ENCODE measurements around the gene PRDM10. TPM values are rescaled to one million over a fixed set of nuclear protein-coding genes. Genes with fewer than 3 reads are reported as not detected.

Gene PRDM10
- total RNA-seq, 4 donors from 2014 or later = 16.5 to 72.6 (median 26.4) TPM

GRCh38 chr11:129968591-129969419, 33.8 kb downstream of the PRDM10 start:
- no peak for DNase-seq
- H3K27me3 ChIP-seq = no peaks in the 10 kb centered on the region
- no peak for TF ChIP-seq POLR2A (IDR thresholded peaks at IDR 0.05)
- no peaks in the 10 kb centered on the region for H3K4me1 ChIP-seq
- H3K36me3 ChIP-seq = no peaks in the 10 kb centered on the region
- H3K9me3 ChIP-seq = no peaks in the 10 kb centered on the region
- H3K27ac ChIP-seq = no peak overlapping the region
- no peak overlapping the region for H3K4me3 ChIP-seq

- Histone ChIP-seq H3K36me3 (no peaks in the 10 kb centered on the region), H3K9me3 (no peaks in the 10 kb centered on the region), H3K4me3 (no peak overlapping the region), H3K4me1 (no peaks in the 10 kb centered on the region), H3K27me3 (no peaks in the 10 kb centered on the region), H3K27ac (no peak overlapping the region)
- TF ChIP-seq POLR2A (IDR thresholded peaks at IDR 0.05) (no peak), CTCF (IDR thresholded peaks at IDR 0.05) (no peak)
- no peak for DNase-seq
Observed at GRCh38 chr11:129967996-129968395, 34.6 kb downstream of the PRDM10 start.

GRCh38 chr11:129965248-129965647, 37.4 kb downstream of the PRDM10 start:
- DNase-seq = no peak
- TF ChIP-seq CTCF (IDR thresholded peaks at IDR 0.05) = no peak

GRCh38 chr11:129960216-129961214, 42.1 kb downstream of the PRDM10 start:
- Histone ChIP-seq H3K4me1 (peaks cover 0 to 5% (median 0%) of the 10 kb centered on the region in 4 donors), H3K27me3 (no peaks in the 10 kb centered on the region), H3K36me3 (peaks cover 0 to 24% (median 0%) of the 10 kb centered on the region in 3 donors), H3K27ac (no peak overlapping the region), H3K4me3 (no peak overlapping the region), H3K9me3 (no peaks in the 10 kb centered on the region)
- DNase-seq = peak in 1 of 3 donors; percentile 55
- TF ChIP-seq POLR2A (IDR thresholded peaks at IDR 0.05) = no peak
- TF ChIP-seq CTCF (IDR thresholded peaks at IDR 0.05) = no peak

More at GRCh38 chr11:129965248-129965647, 37.4 kb downstream of the PRDM10 start:
- Histone ChIP-seq H3K9me3 (no peaks in the 10 kb centered on the region), H3K27ac (no peak overlapping the region), H3K36me3 (no peaks in the 10 kb centered on the region), H3K27me3 (no peaks in the 10 kb centered on the region), H3K4me3 (no peak overlapping the region), H3K4me1 (peaks cover 0 to 4% (median 0%) of the 10 kb centered on the region in 4 donors)

GRCh38 chr11:129959687-129960086, 42.9 kb downstream of the PRDM10 start:
- H3K9me3 ChIP-seq = no peaks in the 10 kb centered on the region
- H3K4me3 ChIP-seq = no peak overlapping the region
- H3K27me3 ChIP-seq = no peaks in the 10 kb centered on the region
- no peak overlapping the region for H3K27ac ChIP-seq
- TF ChIP-seq POLR2A (IDR thresholded peaks at IDR 0.05) (no peak), CTCF (IDR thresholded peaks at IDR 0.05) (no peak)
- peaks cover 0 to 5% (median 0%) of the 10 kb centered on the region in 4 donors for H3K4me1 ChIP-seq
- peaks cover 0 to 26% (median 0%) of the 10 kb centered on the region in 3 donors for H3K36me3 ChIP-seq
- no peak for DNase-seq
